ENCODE data around the gene LAMC1.

Gene LAMC1

DNA sequence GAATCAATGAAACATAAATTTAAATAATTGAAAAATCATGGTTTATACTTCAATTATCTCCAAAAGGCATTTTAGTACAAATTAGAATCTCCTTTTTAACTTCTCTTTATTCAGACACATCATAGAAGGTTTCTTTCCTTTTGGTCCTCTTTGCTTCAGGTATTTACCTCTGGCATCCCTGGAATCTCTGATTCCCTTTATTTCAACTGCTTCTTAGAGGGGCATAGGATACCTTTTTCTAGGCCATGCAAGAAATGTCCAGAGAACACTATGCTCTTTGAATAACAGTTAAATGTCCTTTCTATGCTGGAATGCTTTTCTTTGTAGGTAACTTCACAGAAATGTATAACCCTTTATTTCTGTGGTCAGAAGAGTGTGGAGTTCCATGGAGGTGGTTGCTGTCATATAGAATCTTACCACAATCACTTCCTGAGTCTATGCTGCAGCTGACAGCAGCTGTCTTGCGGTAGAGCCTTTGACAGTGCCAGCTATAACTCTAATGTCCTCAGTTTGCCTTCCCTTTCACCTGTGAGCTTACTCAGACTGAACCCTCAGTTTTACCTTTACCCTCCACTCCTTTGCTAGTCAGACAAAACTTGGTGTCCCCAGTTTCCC, 171.4 kb downstream of the LAMC1 start:
- no peak for DNase-seq (ENCODE audit: low spot score)

DNA sequence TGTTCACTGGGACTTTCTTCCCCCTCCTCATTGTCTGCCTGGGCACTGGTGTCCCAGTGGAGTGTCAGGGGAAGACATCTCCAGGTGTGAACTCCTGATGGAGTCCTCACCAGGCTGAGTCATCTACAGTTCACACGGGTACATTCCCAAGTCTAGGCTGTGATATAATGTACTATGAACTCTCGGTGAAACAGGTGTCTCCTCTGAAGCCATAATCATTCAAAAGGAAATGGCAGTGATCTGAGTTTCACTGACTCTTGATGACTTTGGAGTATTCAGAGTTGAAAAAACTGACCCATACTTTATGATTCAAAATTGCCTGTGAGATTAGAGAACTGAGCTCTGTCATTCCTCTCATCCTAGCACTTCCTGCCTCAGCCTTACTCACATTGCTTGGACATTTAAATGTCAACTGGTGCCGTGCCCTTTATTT, 171.9 kb downstream of the LAMC1 start:
- no peak for DNase-seq (ENCODE audit: low spot score)
